Measurements from ENCODE around the gene DPEP2. TPM values are rescaled to one million over a fixed set of nuclear protein-coding genes. Genes with fewer than 3 reads are reported as not detected.

The DPEP2 gene
- total RNA-seq, 1 donor from 2014 or later, result 1.0 TPM

- no peaks in the 10 kb centered on the region for H3K9me3 Mint-ChIP-seq (ENCODE audit: unreplicated experiment)
- no peak for TF ChIP-seq CTCF (IDR thresholded peaks at IDR 0.05; ENCODE audit: unreplicated experiment)
- H3K27me3 Mint-ChIP-seq (ENCODE audit: unreplicated experiment), result peaks cover 24% of the 10 kb centered on the region
- no peak for DNase-seq (ENCODE audit: low spot score)
- H3K4me3 Mint-ChIP-seq (ENCODE audit: unreplicated experiment), result no peak overlapping the region
- peaks cover 25% of the 10 kb centered on the region for H3K4me1 Mint-ChIP-seq (ENCODE audit: unreplicated experiment)
- H3K27ac Mint-ChIP-seq (ENCODE audit: unreplicated experiment), result peak overlapping the region; percentile 9
- H3K36me3 Mint-ChIP-seq (ENCODE audit: low read depth, unreplicated experiment), result peaks cover 31% of the 10 kb centered on the region
These were observed 36.0 kb downstream of the DPEP2 start for GRCh38 chr16:67963292-67963661.

DNA sequence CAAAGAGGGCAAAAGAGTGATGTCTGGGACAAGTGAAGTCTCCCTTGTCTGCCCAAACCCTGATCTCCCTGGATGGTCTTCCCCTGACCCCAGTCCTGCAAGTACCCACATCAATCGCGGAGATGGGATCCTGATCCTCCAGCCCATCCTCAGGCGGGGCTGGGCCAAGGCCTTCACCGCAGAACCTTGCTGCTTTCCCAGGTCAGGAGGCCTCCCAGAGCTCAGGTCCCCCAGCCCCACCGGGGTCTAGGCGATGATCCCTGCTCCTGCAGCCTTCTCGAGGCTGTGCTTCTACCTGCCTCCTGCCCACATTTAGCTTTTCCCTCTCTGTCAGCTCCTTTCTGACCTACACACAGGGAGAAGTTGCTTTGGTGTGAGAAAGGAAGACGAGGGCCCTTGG lies 37.1 kb downstream of the DPEP2 start:
- no peak for TF ChIP-seq CTCF (IDR thresholded peaks at IDR 0.05; ENCODE audit: unreplicated experiment)
- DNase-seq (ENCODE audit: low spot score), result no peak
- Mint-ChIP-seq H3K27ac (ENCODE audit: unreplicated experiment) (no peak overlapping the region), H3K27me3 (ENCODE audit: unreplicated experiment) (peaks cover 20% of the 10 kb centered on the region), H3K4me1 (ENCODE audit: unreplicated experiment) (peaks cover 20% of the 10 kb centered on the region), H3K36me3 (ENCODE audit: low read depth, unreplicated experiment) (peaks cover 37% of the 10 kb centered on the region), H3K4me3 (ENCODE audit: unreplicated experiment) (no peak overlapping the region), H3K9me3 (ENCODE audit: unreplicated experiment) (no peaks in the 10 kb centered on the region)

DNA sequence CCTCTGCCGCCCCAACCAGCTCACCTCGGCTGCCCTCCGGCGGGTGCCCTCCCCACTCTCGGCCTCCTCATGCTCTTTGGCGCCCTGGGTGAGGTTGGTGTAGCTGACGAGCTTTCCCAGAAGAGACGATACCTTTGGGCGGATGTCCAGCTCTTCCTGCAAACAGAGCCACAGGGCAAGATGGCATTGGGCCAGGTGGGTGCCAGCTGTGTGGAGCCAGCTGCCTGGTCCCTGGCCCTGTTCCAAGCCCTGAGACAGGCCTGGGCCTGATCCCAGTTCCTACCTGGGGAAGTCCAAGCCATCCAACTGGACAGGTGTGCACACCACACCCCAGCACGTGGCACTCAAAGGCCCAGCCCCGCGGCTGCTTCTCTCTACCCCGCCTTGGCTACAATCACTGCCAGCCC lies 37.7 kb downstream of the DPEP2 start:
- no peak for DNase-seq (ENCODE audit: low spot score)
- Mint-ChIP-seq H3K4me1 (ENCODE audit: unreplicated experiment) (peaks cover 14% of the 10 kb centered on the region), H3K9me3 (ENCODE audit: unreplicated experiment) (no peaks in the 10 kb centered on the region), H3K36me3 (ENCODE audit: low read depth, unreplicated experiment) (peaks cover 37% of the 10 kb centered on the region), H3K4me3 (ENCODE audit: unreplicated experiment) (no peak overlapping the region), H3K27me3 (ENCODE audit: unreplicated experiment) (peaks cover 18% of the 10 kb centered on the region), H3K27ac (ENCODE audit: unreplicated experiment) (no peak overlapping the region)
- no peak for TF ChIP-seq CTCF (IDR thresholded peaks at IDR 0.05; ENCODE audit: unreplicated experiment)

- DNase-seq (ENCODE audit: low spot score), result no peak
- H3K27ac Mint-ChIP-seq (ENCODE audit: unreplicated experiment), result no peak overlapping the region
- H3K4me3 Mint-ChIP-seq (ENCODE audit: unreplicated experiment), result peak overlapping the region; percentile 33
- no peaks in the 10 kb centered on the region for H3K9me3 Mint-ChIP-seq (ENCODE audit: unreplicated experiment)
- peaks cover 11% of the 10 kb centered on the region for H3K4me1 Mint-ChIP-seq (ENCODE audit: unreplicated experiment)
- H3K27me3 Mint-ChIP-seq (ENCODE audit: unreplicated experiment), result peaks cover 14% of the 10 kb centered on the region
- no peak for TF ChIP-seq CTCF (IDR thresholded peaks at IDR 0.05; ENCODE audit: unreplicated experiment)
- H3K36me3 Mint-ChIP-seq (ENCODE audit: low read depth, unreplicated experiment), result peaks cover 29% of the 10 kb centered on the region
These were observed 39.6 kb downstream of the DPEP2 start for GRCh38 chr16:67959536-67960329.

DNA sequence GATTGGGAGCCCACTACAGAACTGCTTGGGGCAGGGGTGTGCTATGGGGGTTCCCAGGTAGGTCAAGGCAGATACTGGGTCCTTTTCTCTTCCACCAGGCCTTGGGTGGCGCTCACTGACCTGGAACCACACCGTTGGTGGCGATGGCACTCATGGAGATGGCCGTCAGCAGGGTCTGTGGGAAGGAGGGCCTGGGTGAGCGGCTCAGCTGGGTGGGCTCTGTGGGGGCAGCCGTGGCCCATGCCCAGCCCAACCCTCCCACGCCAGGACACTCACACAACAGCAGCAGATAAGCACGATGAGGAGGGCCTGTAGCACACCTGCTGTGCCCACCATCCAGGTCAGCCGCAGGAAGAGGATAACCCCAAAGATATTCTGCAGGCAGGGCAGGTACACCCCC lies 41.7 kb downstream of the DPEP2 start:
- Mint-ChIP-seq H3K9me3 (ENCODE audit: unreplicated experiment) (no peaks in the 10 kb centered on the region), H3K27ac (ENCODE audit: unreplicated experiment) (no peak overlapping the region), H3K27me3 (ENCODE audit: unreplicated experiment) (peaks cover 9% of the 10 kb centered on the region), H3K4me1 (ENCODE audit: unreplicated experiment) (peaks cover 2% of the 10 kb centered on the region), H3K4me3 (ENCODE audit: unreplicated experiment) (no peak overlapping the region), H3K36me3 (ENCODE audit: low read depth, unreplicated experiment) (peaks cover 31% of the 10 kb centered on the region)
- no peak for TF ChIP-seq CTCF (IDR thresholded peaks at IDR 0.05; ENCODE audit: unreplicated experiment)
- DNase-seq (ENCODE audit: low spot score), result no peak

All from endothelial cell (in vitro differentiated cells).